SU-DHL-6 (cell line): ENCODE data around the gene TECPR2.

Source experiments
- H2AFZ ChIP-seq: fragments of 200-600 bp; sonication (generic); 2 replicates; pipeline ENCODE4 v1.6.1; 2014; ENCODE audit warnings: low read depth, mild to moderate bottlenecking, moderate library complexity, mixed read lengths, antibody characterized with exemption, low read length; ENCODE audit not compliant: severe bottlenecking
- H3F3A ChIP-seq: fragments of 200-600 bp; shearing (Covaris generic); 2 replicates; pipeline ENCODE4 v1.6.0; 2016; ENCODE audit warnings: antibody characterized with exemption, mild to moderate bottlenecking; ENCODE audit not compliant: insufficient read depth
- H3K27ac ChIP-seq: fragments of 200-600 bp; sonication (generic); 2 replicates; pipeline ENCODE4 v1.5.1; 2016; ENCODE audit warnings: low read depth, mild to moderate bottlenecking, low read length, moderate library complexity, mixed read lengths
- H3K27me3 ChIP-seq: fragments of 200-600 bp; sonication (generic), shearing (Covaris generic); 2 replicates; pipeline ENCODE4 v1.6.0; 2014; ENCODE audit warnings: mild to moderate bottlenecking, low read length
- H3K36me3 ChIP-seq: fragments of 200-600 bp; sonication (generic); 2 replicates; pipeline ENCODE4 v1.6.1; 2014; ENCODE audit warnings: mild to moderate bottlenecking, low read length, mixed read lengths
- H3K4me2 ChIP-seq: fragments of 300-600, 200-600 bp; shearing (Covaris generic), sonication (generic); 2 replicates; pipeline ENCODE4 v1.6.0; 2014; ENCODE audit warnings: low read length, low read depth, mild to moderate bottlenecking; ENCODE audit not compliant: poor library complexity, severe bottlenecking
- H3K4me3 ChIP-seq: fragments of 200-600 bp; sonication (generic); 2 replicates; pipeline ENCODE4 v1.5.1; 2014; ENCODE audit warnings: antibody characterized with exemption, low read length, mild to moderate bottlenecking, mixed read lengths; ENCODE audit not compliant: insufficient read depth, poor library complexity, severe bottlenecking
- H3K79me2 ChIP-seq: fragments of 200-600 bp; sonication (generic); 2 replicates; pipeline ENCODE4 v1.6.1; 2014; ENCODE audit warnings: mild to moderate bottlenecking, low read length, moderate library complexity; ENCODE audit not compliant: insufficient read depth
- H3K9ac ChIP-seq: fragments of 200-600 bp; sonication (generic); 2 replicates; pipeline ENCODE4 v1.7.0; 2014; ENCODE audit warnings: mild to moderate bottlenecking, low read length
- H3K9me2 ChIP-seq: fragments of 200-600 bp; sonication (generic); replicated peaks from 2 replicates; pipeline ENCODE4 v1.6.1; 2014; ENCODE audit warnings: low read length; ENCODE audit not compliant: insufficient read depth
- H3K9me3 ChIP-seq: fragments of 200-600 bp; sonication (generic); 2 replicates; pipeline ENCODE4 v1.6.1; 2014; ENCODE audit warnings: low read length, mixed read lengths; ENCODE audit not compliant: insufficient read depth
- H4K20me1 ChIP-seq: fragments of 200-600 bp; sonication (generic); 2 replicates; pipeline ENCODE4 v1.6.1; 2014; ENCODE audit warnings: low read depth, mild to moderate bottlenecking, antibody characterized with exemption, low read length, moderate library complexity, mixed read lengths
- EZH2phosphoT487 ChIP-seq: fragments of 200-600 bp; sonication (generic), shearing (Covaris generic); conservative IDR thresholded peaks from 2 replicates; pipeline ENCODE4 v1.6.1; 2018; ENCODE audit warnings: mild to moderate bottlenecking, antibody characterized with exemption, low read length, moderate library complexity, mixed read lengths
- TF ChIP-seq, protein P1 (sequence below): fragments of 200-600 bp; sonication (generic); IDR thresholded peaks from one replicate; pipeline ENCODE4 v1.5.1; 2017; ENCODE audit warnings: antibody characterized with exemption, mild to moderate bottlenecking, low read length, moderate library complexity; ENCODE audit not compliant: insufficient read depth, poor library complexity, severe bottlenecking

The TECPR2 gene

DNA sequence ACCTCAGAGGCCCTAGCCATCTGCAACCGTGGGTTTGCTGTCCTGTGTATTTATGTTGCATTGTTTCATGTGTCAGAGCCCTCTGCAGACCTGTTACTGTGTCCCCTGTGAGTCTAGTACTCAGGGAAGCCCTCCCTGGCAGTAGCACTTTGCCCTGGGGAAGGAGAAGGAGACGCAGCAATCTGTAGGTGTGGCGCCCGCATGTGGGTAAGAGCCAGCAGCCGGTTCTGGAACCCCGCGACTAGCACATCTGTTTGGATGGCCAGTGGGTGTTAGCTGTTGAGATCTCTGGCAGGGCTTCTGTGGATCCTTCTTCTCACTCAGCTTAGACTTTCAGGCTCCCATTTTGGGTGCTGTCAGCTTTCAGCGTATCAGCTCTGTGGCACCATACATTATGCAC is 57.0 kb downstream of the TECPR2 start:
- Histone ChIP-seq H3K9ac (no peak overlapping the region), H3K9me3 (no peaks in the 10 kb centered on the region)

DNA sequence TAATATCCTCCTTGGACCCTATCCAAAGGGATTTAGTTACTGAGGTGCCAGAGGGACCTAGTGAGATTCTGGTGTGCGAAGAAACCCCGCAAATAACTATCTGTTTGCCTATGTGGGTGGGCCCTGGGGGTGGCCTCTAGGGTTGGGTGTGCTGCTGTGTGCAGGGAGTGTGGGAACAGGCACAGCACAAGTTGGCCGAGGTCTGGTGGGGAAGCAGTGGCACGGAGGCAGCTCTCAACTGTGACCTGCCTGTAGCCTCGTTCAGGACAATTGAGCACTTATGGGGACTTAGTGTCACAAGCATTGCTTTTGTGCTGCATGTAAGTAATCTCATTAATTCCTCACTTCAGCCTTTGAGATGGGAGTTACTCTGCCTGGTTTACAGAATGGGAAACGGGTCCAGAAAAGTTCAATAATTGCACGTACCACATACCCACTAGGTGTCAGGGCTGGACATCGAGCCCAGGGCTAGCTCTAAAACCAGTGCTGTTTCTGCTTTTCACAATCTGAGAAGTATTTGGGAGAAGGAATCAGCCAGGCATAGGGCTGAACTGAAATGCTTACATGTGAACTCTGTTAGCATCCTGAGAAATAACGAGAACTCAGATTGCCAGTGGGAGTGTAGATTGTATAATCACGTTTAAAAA is 58.8 kb downstream of the TECPR2 start:
- H3K27ac ChIP-seq: no peak overlapping the region
- H3K9me2 ChIP-seq: no peaks in the 10 kb centered on the region
- H3K36me3 ChIP-seq: no peaks in the 10 kb centered on the region
- no peak overlapping the region for H3K4me3 ChIP-seq
- H3F3A ChIP-seq: no peaks in the 10 kb centered on the region
- no peak overlapping the region for H3K9ac ChIP-seq
- H2AFZ ChIP-seq: no peak overlapping the region
- TF ChIP-seq, protein P1, sequence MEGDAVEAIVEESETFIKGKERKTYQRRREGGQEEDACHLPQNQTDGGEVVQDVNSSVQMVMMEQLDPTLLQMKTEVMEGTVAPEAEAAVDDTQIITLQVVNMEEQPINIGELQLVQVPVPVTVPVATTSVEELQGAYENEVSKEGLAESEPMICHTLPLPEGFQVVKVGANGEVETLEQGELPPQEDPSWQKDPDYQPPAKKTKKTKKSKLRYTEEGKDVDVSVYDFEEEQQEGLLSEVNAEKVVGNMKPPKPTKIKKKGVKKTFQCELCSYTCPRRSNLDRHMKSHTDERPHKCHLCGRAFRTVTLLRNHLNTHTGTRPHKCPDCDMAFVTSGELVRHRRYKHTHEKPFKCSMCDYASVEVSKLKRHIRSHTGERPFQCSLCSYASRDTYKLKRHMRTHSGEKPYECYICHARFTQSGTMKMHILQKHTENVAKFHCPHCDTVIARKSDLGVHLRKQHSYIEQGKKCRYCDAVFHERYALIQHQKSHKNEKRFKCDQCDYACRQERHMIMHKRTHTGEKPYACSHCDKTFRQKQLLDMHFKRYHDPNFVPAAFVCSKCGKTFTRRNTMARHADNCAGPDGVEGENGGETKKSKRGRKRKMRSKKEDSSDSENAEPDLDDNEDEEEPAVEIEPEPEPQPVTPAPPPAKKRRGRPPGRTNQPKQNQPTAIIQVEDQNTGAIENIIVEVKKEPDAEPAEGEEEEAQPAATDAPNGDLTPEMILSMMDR: no peak
- no peak for TF ChIP-seq EZH2phosphoT487
- H3K79me2 ChIP-seq: no peaks in the 10 kb centered on the region
- no peaks in the 10 kb centered on the region for H3K9me3 ChIP-seq
- H3K27me3 ChIP-seq: no peaks in the 10 kb centered on the region
- no peaks in the 10 kb centered on the region for H4K20me1 ChIP-seq
- no peak overlapping the region for H3K4me2 ChIP-seq

More for the DNA sequence above, 57.0 kb downstream of the TECPR2 start:
- no peak overlapping the region for H3K4me3 ChIP-seq
- H3K9me2 ChIP-seq: no peaks in the 10 kb centered on the region
- TF ChIP-seq EZH2phosphoT487: no peak
- TF ChIP-seq, protein P1: no peak
- H3K79me2 ChIP-seq: no peaks in the 10 kb centered on the region
- H4K20me1 ChIP-seq: no peaks in the 10 kb centered on the region
- H3F3A ChIP-seq: no peaks in the 10 kb centered on the region
- H2AFZ ChIP-seq: no peak overlapping the region
- no peak overlapping the region for H3K4me2 ChIP-seq
- no peak overlapping the region for H3K27ac ChIP-seq
- no peaks in the 10 kb centered on the region for H3K27me3 ChIP-seq
- H3K36me3 ChIP-seq: no peaks in the 10 kb centered on the region

DNA sequence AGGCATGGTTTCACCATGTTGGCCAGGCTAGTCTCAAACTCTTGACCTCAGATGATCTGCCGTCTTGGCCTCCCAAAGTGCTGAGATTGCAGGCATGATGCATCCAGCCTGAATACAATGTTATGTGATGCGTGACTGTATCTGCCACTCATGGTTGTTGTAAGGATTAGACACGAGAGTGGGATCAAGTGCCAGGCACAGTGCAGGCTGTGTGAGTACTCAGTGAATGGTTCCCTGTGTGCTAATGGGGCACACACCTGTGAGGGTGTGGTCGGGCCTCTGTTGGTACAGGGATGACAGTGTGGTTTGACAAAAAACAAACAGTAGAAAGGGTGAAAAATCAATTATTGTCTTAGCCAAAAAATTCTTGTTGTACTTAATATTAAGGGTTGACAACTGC is 61.8 kb downstream of the TECPR2 start:
- Histone ChIP-seq H4K20me1 (no peaks in the 10 kb centered on the region), H3K27me3 (no peaks in the 10 kb centered on the region), H3K4me2 (no peak overlapping the region), H3F3A (no peaks in the 10 kb centered on the region), H3K79me2 (no peaks in the 10 kb centered on the region), H3K4me3 (no peak overlapping the region), H3K9me2 (no peaks in the 10 kb centered on the region), H2AFZ (no peak overlapping the region), H3K36me3 (no peaks in the 10 kb centered on the region), H3K9ac (no peak overlapping the region), H3K9me3 (no peaks in the 10 kb centered on the region), H3K27ac (no peak overlapping the region)
- TF ChIP-seq, protein P1: no peak
- no peak for TF ChIP-seq EZH2phosphoT487
